GM13976 (cell line): Measurements from ENCODE around the gene C11orf52.
"Not testable (repeated sequence)": the region's sequence is repeated elsewhere in the genome, so short reads cannot be mapped to it uniquely, and the experiment has no call there.

Experiments used
- DNase-seq: peaks from one replicate; pipeline ENCODE4 v3.0.0; 2012; ENCODE audit warnings: low spot score
- in situ Hi-C: fragments of 300-500 bp; cut with MboI; formaldehyde crosslinking; loops from one replicate; pipeline ENCODE4 v1.12.0; 2022; ENCODE audit warnings: low sequenced_read_pairs, mixed read lengths, inconsistent platforms; ENCODE audit not compliant: unreplicated experiment
- TF ChIP-seq, protein P1 (sequence below): IDR thresholded peaks from 2 replicates; pipeline ENCODE4 v1.5.1; 2012; ENCODE audit warnings: borderline replicate concordance, mild to moderate bottlenecking; ENCODE audit not compliant: insufficient read depth; ENCODE audit errors: extremely low read depth, missing control alignments, control extremely low read depth

Gene C11orf52

DNA sequence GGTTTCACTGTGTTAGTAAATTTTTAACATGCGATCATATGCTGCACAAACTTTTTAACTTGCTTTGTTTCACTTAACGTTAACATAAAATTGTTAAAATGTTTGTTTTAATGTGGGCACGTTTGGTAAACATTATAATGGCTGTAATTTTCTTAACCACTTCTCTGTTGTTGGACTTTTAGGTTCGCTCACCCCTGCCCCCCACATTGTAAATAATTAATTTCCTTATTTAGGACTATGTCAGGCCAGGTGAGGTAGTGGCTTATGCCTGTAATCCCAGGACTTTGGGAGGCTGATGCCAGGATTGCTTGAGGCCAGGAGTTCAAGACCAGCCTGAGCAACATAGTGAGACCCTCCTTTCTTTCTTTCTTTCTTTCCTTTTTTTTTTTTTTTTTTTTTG, 11.8 kb downstream of the C11orf52 start:
- TF ChIP-seq, protein P1, sequence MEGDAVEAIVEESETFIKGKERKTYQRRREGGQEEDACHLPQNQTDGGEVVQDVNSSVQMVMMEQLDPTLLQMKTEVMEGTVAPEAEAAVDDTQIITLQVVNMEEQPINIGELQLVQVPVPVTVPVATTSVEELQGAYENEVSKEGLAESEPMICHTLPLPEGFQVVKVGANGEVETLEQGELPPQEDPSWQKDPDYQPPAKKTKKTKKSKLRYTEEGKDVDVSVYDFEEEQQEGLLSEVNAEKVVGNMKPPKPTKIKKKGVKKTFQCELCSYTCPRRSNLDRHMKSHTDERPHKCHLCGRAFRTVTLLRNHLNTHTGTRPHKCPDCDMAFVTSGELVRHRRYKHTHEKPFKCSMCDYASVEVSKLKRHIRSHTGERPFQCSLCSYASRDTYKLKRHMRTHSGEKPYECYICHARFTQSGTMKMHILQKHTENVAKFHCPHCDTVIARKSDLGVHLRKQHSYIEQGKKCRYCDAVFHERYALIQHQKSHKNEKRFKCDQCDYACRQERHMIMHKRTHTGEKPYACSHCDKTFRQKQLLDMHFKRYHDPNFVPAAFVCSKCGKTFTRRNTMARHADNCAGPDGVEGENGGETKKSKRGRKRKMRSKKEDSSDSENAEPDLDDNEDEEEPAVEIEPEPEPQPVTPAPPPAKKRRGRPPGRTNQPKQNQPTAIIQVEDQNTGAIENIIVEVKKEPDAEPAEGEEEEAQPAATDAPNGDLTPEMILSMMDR = no peak
- in situ Hi-C loops = no loop called here
- DNase-seq = no peak

GRCh38 chr11:111932611-111932950, 13.9 kb downstream of the C11orf52 start:
- TF ChIP-seq, protein P1 = no peak
- no peak for DNase-seq
- in situ Hi-C loops = no loop called here

DNA sequence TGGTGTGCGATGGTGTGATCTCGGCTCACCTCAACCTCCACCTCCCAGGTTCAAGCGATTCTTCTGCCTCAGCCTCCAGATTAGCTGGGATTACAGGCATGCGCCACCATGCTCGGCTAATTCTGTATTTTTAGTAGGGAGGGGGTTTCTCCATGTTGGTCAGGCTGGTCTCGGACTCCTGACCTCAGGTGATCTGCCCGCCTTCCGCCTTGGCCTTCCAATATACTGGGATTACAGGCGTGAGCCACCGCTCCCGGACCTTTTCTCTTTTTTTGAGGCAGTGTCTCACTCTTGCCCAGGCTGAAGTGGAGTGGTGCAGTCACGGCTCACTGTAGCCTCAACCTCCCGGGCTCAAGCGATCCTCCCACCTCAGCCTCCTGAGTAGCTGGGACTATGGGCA, 14.5 kb downstream of the C11orf52 start:
- DNase-seq, in situ Hi-C loops: not testable (repeated sequence)

DNA sequence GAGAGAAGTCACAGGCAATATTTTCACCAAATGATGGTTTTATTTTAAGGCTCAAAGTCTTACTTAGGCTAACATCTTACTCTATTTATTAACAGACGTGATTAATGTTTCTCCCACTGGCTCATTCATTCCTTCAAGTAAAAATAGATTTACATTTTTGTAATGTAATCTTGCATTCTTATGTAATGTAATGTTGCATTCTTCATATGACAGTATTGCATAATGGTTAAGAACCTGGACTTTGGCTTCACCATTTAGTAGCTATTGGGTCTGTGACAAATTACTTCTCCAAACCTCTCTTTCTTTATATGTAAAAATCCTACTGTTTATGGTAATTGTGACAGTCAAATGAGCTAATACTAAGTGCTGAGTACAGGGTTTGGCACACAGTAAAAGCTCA, 15.2 kb downstream of the C11orf52 start:
- in situ Hi-C loops = no loop called here
- TF ChIP-seq, protein P1 = no peak
- no peak for DNase-seq

GRCh38 chr11:111934306-111934705, 15.6 kb downstream of the C11orf52 start:
- DNase-seq = no peak
- in situ Hi-C loops = no loop called here
- TF ChIP-seq, protein P1 = no peak

DNA sequence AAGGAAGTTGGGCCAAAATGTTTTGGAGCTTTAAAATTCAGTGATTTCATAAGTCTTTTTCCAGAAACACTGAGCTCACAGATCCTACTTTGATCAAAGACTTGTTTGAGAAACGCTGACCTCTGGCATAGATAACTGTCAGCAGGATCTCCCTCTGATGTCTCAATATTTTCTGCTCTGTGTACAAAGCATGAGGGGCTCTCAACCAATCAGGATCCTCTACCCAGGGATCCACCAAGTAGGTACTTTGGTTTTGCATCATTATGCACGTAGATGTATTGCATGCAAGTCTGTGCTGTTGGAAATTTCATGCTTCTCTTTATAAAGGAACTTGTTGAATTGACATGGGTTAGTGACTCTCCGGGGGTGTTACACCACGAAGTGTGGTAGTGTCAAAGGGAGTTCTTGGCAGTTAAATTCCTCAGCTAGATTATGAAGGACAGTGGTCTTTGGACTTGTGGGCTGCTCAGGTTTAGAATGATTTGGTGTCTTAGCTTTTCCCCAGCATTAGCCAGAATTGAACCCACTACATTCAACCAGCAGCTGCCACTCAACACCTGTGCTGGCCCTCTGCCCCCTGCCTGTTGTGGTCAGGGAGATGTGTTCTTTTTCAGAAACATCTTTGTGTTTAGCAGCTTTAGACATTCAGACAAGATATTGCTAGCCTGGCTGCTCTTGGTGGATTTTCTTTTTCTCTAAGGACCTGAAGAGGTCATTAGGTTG, 16.8 kb downstream of the C11orf52 start:
- no peak for DNase-seq
- in situ Hi-C loops = no loop called here
- TF ChIP-seq, protein P1 = no peak

GRCh38 chr11:111936040-111936540, 17.4 kb downstream of the C11orf52 start:
- in situ Hi-C loops = no loop called here
- TF ChIP-seq, protein P1 = no peak
- no peak for DNase-seq
